Epithelial cell of proximal tubule (primary cell): ENCODE data around the gene FAM184B. TPM values are rescaled to one million over a fixed set of nuclear protein-coding genes. Genes with fewer than 3 reads are reported as not detected.

Experiments used
- DNase-seq: peaks from one replicate; pipeline ENCODE4 v3.0.0-alpha.2; 2011; ENCODE audit warnings: low read depth
- H3K4me3 ChIP-seq: 2 replicates; pipeline ENCODE4 v1.5.1; 2011; ENCODE audit warnings: low read depth, mild to moderate bottlenecking, low read length
- total RNA-seq: library from RNA; depleted of rRNA; stranded (reverse); fragments of >200 nt; gene quantifications from 2 replicates; pipeline ENCODE4 v1.2.3, GENCODE V29; 2015
- TF ChIP-seq, protein P1 (sequence below): conservative IDR thresholded peaks from 2 replicates; pipeline ENCODE4 v1.5.1; 2012; ENCODE audit warnings: low read depth, mild to moderate bottlenecking, low read length

Gene FAM184B
- total RNA-seq, 1 donor from 2014 or later: 0.17 TPM

- H3K4me3 ChIP-seq: no peak overlapping the region
- TF ChIP-seq, protein P1, sequence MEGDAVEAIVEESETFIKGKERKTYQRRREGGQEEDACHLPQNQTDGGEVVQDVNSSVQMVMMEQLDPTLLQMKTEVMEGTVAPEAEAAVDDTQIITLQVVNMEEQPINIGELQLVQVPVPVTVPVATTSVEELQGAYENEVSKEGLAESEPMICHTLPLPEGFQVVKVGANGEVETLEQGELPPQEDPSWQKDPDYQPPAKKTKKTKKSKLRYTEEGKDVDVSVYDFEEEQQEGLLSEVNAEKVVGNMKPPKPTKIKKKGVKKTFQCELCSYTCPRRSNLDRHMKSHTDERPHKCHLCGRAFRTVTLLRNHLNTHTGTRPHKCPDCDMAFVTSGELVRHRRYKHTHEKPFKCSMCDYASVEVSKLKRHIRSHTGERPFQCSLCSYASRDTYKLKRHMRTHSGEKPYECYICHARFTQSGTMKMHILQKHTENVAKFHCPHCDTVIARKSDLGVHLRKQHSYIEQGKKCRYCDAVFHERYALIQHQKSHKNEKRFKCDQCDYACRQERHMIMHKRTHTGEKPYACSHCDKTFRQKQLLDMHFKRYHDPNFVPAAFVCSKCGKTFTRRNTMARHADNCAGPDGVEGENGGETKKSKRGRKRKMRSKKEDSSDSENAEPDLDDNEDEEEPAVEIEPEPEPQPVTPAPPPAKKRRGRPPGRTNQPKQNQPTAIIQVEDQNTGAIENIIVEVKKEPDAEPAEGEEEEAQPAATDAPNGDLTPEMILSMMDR: no peak
Observed at GRCh38 chr4:17657849-17658248, 123.6 kb downstream of the FAM184B start.

DNA sequence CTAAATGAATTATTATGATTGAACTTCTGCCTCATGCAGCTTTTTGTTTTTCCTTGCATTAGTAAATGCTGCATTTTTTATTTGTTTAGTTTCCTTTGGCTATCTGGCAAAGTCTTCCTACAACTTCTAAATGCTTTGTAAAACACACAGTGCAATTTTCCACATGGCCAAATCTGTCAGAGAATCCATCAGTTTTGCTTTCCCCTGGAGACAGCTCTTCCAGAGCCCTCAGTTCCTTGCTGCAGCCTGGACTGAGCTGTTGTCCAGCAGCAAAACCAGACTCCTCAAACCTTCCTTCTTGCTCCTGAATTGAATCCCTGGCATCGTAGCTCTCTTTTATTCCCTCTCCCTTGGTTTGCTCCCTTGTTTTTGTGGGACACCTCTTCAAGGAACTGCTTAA, 124.3 kb downstream of the FAM184B start:
- DNase-seq: no peak
- TF ChIP-seq, protein P1: no peak
- H3K4me3 ChIP-seq: no peak overlapping the region

More at GRCh38 chr4:17657849-17658248, 123.6 kb downstream of the FAM184B start:
- DNase-seq: no peak

DNA sequence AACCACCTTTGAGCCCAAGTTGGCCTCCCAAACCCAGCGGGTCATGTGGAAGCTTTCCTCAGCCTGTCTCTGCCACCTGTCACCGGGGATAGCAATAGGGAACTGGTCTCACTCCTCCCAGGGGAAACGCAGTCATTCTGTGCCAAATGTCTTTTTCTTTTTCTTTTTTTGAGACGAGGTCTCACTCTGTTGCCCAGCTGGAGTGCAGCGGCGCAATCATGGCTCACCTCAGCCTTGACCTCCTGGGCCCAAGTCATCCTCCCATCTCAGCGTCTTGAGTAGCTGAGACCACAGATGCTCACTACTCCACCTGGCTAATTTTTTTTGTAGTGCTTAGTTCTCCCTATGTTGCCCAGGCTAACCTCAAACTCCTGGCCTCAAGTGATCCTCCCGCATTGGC, 126.7 kb downstream of the FAM184B start:
- no peak for DNase-seq
- TF ChIP-seq, protein P1: no peak
- H3K4me3 ChIP-seq: no peak overlapping the region

DNA sequence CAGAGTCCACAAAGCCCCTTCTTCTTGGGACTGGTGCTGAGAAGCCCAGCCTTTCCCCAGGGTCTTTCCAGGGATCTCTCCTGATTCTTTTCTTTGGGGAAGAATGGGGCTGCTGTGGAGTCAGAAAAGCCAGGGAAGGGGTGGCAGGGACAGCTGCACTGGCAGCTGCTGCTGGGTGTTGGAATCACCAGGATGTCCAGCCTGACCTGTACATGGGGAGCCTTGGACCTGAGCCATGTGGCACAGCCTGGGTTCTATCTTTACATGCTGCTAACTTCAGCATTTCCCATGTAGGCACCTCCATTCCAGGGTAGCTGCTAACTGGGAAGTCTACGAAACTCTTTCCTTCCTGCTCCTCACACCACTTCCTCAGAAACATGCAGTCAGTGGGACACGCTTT, 131.0 kb downstream of the FAM184B start:
- TF ChIP-seq, protein P1: no peak
- no peak overlapping the region for H3K4me3 ChIP-seq
- DNase-seq: no peak

DNA sequence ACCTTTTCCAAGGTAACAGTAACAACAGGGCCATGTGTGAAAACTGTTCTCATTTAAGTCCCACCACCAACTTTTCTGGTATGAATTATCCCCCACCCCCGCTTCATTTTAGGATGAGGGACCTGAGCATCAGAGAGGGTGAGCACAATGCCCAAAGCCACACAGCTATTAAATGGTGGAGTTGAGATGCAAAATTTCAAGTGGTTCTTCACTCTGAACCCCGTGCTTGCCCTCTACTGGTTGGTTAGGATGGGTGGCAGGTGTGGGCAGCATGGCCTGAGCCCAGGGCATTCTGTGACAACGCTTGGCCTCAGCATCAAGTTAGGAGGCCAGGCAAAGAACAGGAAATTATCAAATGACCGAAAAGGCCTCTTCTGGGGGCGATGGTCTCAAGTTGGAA, 133.5 kb downstream of the FAM184B start:
- TF ChIP-seq, protein P1: peak; percentile 33
- DNase-seq: no peak
- no peak overlapping the region for H3K4me3 ChIP-seq

DNA sequence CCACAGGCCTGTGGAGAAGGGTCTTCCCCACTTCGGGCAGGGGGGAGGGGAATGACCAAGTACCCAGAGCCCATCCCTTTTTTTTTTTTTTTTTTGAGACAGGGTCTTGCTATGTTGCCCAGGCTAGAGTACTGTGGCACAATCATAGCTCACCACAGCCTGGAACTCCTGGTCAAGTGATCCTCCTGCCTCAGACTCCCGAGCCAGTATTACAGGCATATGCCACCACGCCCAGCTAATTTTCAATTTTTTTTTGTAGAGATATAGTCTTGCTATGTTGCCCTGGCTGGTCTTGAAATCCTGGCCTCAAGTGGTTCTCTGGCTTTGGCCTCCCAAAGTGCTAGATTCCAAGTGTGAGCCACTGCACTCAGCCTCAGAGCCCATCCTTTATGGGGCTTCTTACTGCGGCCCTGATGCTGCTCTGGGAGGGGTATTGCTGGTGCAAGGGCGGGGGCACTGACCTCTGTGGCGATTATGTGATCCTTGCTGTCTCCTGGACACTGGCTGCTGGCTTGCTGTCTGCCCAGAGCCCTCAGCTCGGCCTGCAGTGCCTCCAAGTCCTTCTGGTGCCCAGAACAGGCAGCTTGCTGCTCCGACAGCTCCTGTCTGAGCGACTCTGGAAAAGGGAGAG, 134.1 kb downstream of the FAM184B start:
- TF ChIP-seq, protein P1: no peak

GRCh38 chr4:17646693-17647092, 134.7 kb downstream of the FAM184B start:
- DNase-seq: no peak
- TF ChIP-seq, protein P1: no peak

More for the DNA sequence above, 134.1 kb downstream of the FAM184B start:
- H3K4me3 ChIP-seq: no peak overlapping the region
- DNase-seq: no peak

More at GRCh38 chr4:17646693-17647092, 134.7 kb downstream of the FAM184B start:
- H3K4me3 ChIP-seq: no peak overlapping the region
